Testis (tissue), 2 donors: ENCODE results near the gene AAK1.
"Not testable (repeated sequence)": the region's sequence is repeated elsewhere in the genome, so short reads cannot be mapped to it uniquely, and the experiment has no call there.

Experiments used
- POLR2A ChIP-seq: fragments of 450-650 bp; IDR thresholded peaks from one replicate; pipeline ENCODE4 v1.6.1; 2017; ENCODE audit warnings: antibody characterized with exemption, mild to moderate bottlenecking, moderate library complexity
- TF ChIP-seq, protein P1 (sequence below), 3 experiments: fragments of 450-650 bp in 2 of 3; fragments of 200-600 bp in 1 of 3; sonication (generic) in 1 of 3; IDR thresholded peaks; one replicate each; pipeline ENCODE4 v1.5.1; 2016 to 2019; ENCODE audit warnings: antibody characterized with exemption in 3 of 3, mild to moderate bottlenecking in 2 of 3, moderate library complexity in 1 of 3

DNA sequence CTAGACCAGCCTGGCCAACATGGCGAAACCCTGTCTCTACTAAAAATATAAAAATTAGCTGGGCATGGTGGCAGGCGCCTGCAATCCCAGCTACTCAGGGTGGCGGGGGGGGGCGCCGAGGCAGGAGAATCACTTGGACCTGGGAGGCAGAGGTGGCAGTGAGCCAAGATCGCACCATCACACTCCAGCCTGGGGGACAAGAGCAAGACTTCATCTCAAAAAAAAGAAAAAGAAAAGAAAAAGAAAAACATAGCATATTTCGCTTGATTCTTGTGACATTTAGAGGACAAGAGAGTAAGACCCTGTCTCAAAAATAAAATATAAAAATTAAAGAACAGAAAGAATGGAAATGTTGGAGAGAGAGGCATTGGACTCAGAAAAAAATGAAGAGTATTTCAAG, 224.4 kb downstream of the AAK1 start:
- not testable (repeated sequence) for TF ChIP-seq POLR2A
- TF ChIP-seq, protein P1, sequence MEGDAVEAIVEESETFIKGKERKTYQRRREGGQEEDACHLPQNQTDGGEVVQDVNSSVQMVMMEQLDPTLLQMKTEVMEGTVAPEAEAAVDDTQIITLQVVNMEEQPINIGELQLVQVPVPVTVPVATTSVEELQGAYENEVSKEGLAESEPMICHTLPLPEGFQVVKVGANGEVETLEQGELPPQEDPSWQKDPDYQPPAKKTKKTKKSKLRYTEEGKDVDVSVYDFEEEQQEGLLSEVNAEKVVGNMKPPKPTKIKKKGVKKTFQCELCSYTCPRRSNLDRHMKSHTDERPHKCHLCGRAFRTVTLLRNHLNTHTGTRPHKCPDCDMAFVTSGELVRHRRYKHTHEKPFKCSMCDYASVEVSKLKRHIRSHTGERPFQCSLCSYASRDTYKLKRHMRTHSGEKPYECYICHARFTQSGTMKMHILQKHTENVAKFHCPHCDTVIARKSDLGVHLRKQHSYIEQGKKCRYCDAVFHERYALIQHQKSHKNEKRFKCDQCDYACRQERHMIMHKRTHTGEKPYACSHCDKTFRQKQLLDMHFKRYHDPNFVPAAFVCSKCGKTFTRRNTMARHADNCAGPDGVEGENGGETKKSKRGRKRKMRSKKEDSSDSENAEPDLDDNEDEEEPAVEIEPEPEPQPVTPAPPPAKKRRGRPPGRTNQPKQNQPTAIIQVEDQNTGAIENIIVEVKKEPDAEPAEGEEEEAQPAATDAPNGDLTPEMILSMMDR (IDR thresholded peaks at IDR 0.05) = not testable (repeated sequence)
